ENCODE data around the gene OXCT2. TPM values are rescaled to one million over a fixed set of nuclear protein-coding genes. Genes with fewer than 3 reads are reported as not detected.

Gene OXCT2
- total and polyA plus RNA-seq, 12 donors = 0.85 to 5.4 (median 2.2) TPM

DNA sequence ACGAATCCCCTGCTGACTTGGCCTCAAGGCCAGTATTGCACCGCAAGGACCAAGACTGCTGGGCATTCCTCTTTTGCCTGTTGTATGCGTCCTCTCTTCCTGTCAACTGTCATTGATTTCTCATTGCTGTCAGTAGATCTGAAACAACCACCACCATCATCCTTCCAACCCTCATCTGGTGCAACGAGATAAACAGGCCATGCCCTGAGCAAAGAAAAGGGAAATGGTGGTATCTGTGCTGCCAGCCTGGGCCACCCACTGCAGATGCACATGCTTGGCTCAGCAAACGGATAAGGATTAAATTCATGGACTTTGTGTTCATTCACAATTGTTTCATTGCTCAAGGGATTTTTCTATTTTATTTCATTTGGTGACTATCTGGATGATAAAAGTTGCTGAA, 13.6 kb downstream of the OXCT2 start:
- no peak overlapping the region for H3K27ac ChIP-seq
- no peaks in the 10 kb centered on the region for H3K27me3 ChIP-seq
- H3K4me3 ChIP-seq = no peak overlapping the region
- peaks cover 0 to 6% (median 0%) of the 10 kb centered on the region in 9 donors for H3K4me1 ChIP-seq
- ATAC-seq = no peak
- DNase-seq = no peak
- 89 to 90% methylated on average over 5 of the region's 5 CpGs for WGBS, 2 donors
- TF ChIP-seq, protein P1, sequence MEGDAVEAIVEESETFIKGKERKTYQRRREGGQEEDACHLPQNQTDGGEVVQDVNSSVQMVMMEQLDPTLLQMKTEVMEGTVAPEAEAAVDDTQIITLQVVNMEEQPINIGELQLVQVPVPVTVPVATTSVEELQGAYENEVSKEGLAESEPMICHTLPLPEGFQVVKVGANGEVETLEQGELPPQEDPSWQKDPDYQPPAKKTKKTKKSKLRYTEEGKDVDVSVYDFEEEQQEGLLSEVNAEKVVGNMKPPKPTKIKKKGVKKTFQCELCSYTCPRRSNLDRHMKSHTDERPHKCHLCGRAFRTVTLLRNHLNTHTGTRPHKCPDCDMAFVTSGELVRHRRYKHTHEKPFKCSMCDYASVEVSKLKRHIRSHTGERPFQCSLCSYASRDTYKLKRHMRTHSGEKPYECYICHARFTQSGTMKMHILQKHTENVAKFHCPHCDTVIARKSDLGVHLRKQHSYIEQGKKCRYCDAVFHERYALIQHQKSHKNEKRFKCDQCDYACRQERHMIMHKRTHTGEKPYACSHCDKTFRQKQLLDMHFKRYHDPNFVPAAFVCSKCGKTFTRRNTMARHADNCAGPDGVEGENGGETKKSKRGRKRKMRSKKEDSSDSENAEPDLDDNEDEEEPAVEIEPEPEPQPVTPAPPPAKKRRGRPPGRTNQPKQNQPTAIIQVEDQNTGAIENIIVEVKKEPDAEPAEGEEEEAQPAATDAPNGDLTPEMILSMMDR (IDR thresholded peaks at IDR 0.05) = no peak
- H3K36me3 ChIP-seq = peaks cover 0 to 82% (median 18%) of the 10 kb centered on the region in 9 donors
- intact Hi-C loops (cut with DNase I) = no loop called here
- H3K9me3 ChIP-seq = no peaks in the 10 kb centered on the region

DNA sequence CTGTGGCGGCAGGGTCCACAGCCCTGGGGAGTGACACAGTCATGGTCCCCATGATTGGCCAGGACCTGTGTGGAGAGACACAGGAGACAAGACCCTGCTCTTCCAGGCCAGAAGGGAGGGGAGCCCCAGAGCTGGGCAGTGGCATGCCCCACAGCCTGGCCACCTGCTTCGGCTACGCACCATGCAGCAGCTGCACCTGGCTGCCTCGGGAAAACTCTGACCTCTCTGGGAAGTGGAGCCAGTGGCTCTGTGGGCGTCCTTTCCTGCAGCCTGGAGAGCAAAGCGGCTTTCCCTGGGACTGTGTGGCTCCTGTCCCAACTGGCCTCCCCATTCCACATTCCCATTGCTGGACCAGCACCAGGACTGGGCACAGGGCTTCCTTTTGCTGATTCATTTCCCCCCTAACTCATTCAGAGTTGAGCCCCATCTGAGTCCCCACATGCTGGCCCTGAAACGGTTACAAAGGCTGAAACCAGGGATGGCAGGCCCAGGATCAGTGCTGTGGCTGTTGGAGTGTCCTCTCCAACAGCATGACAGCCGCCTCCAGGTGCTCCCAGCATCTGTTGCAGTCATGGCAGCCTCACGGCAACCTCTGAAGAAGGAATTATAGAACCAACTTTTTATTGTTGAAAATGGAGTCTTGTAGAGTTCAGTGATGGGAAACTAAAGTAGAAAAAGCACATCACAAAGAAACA, 15.0 kb downstream of the OXCT2 start:
- TF ChIP-seq, protein P1 (IDR thresholded peaks at IDR 0.05) = no peak
- H3K27me3 ChIP-seq = no peaks in the 10 kb centered on the region
- intact Hi-C loops (cut with DNase I) = no loop called here
- H3K9me3 ChIP-seq = no peaks in the 10 kb centered on the region
- H3K27ac ChIP-seq = no peak overlapping the region
- ATAC-seq = peak in 1 of 8 donors; percentile 23
- no peak overlapping the region for H3K4me3 ChIP-seq
- WGBS, 2 donors = 93 to 94% methylated on average over 9 of the region's 9 CpGs
- peaks cover 0 to 93% (median 28%) of the 10 kb centered on the region in 9 donors for H3K36me3 ChIP-seq
- no peak for DNase-seq
- peaks cover 0 to 6% (median 0%) of the 10 kb centered on the region in 9 donors for H3K4me1 ChIP-seq

DNA sequence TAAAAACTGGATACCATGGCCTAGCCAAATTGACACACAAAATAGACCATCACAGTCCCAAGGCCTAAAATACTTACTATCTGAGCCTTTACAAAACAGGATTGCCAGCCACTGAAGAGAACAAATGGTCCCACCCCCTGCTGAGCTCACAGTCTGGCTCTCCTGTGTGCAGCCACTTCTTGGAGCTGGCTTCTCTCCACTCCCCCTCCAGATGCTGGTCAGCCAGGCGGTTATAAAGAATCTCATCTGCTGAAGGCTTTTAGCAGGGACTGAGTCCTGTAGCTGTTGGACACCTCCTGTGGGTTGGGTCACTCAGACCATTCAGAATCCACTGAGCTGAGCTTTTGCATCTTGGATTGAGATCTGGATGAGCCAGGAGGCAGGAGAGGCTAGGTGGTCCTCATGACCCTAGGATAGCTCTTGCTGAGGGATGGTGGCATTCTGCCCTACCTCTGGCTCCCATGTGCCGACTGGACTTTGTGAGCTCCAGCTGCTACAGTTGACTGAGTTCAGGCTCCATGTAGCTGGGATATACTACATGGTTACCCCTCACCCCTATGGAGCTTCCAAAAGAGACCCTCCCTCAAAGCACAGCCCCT, 16.1 kb downstream of the OXCT2 start:
- peak in 7 of 8 donors; percentile 43 to 89 (median 67) for ATAC-seq
- Histone ChIP-seq H3K27ac (peak overlapping the region in 2 of 10 donors; percentile 35 to 39), H3K4me1 (peaks cover 0 to 6% (median 0%) of the 10 kb centered on the region in 9 donors), H3K36me3 (peaks cover 0 to 100% (median 39%) of the 10 kb centered on the region in 9 donors), H3K9me3 (no peaks in the 10 kb centered on the region), H3K27me3 (no peaks in the 10 kb centered on the region), H3K4me3 (no peak overlapping the region)
- TF ChIP-seq, protein P1 (IDR thresholded peaks at IDR 0.05) = no peak
- intact Hi-C loops (cut with DNase I) = no loop called here
- 57 to 78% methylated on average over 2 of the region's 2 CpGs for whole genome bisulfite sequencing, 2 donors
- peak in 1 of 2 donors; percentile 30 for DNase-seq

DNA sequence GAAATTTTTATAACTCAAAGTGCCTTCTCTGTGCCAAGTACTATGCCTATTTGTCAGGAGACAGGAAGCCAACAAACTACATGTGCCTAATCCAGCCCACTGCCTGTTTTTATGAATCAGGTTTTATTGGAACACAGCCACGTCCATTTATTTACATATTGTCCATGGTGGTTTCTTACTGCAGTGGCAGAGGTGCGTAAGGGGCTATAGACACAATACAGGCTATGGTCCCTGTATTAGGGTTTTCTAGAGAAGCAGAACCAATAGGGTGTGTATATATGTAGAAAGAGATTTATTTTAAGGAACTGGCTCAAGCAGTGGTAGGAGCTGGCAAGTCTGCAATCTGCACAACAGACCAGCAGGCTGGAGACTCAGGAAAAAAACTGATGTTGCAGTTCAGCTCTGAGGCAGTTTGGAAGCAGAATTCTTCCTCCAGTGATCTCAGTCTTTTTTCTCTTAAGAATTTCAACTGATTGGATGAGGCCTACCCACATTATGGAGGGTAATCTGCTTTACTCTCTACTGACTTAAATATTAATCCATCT, 17.1 kb downstream of the OXCT2 start:
- H3K27ac ChIP-seq = peak overlapping the region in 2 of 10 donors; percentile 35 to 39
- peaks cover 0 to 6% (median 0%) of the 10 kb centered on the region in 9 donors for H3K4me1 ChIP-seq
- DNase-seq (no peak), ATAC-seq (no peak)
- WGBS, 2 donors = 81 to 84% methylated on average over 2 of the region's 2 CpGs
- H3K36me3 ChIP-seq = peaks cover 0 to 100% (median 48%) of the 10 kb centered on the region in 9 donors
- no peaks in the 10 kb centered on the region for H3K9me3 ChIP-seq
- TF ChIP-seq, protein P1 (IDR thresholded peaks at IDR 0.05) = no peak
- no peaks in the 10 kb centered on the region for H3K27me3 ChIP-seq
- intact Hi-C loops (cut with DNase I) = no loop called here
- no peak overlapping the region for H3K4me3 ChIP-seq

Data from heart right ventricle (tissue), 16 donors.